Heart left ventricle (tissue), 13 donors: Measurements from ENCODE around the gene SEC14L6.

Experiments used
- CTCF ChIP-seq, 12 donors: fragments of 200-600 bp; sonication (generic) in 4 of 12; IDR thresholded peaks; one replicate each; pipeline versions ENCODE4 v1.5.0 to v1.8.0; 2018 to 2022; ENCODE audit warnings: antibody characterized with exemption in 12 of 12, mild to moderate bottlenecking in 5 of 12
- POLR2A ChIP-seq, 2 donors: fragments of 450-650 bp; IDR thresholded peaks; one replicate each; pipeline ENCODE4 v1.6.1; 2017; ENCODE audit warnings: antibody characterized with exemption in 2 of 2, mild to moderate bottlenecking in 2 of 2, moderate library complexity in 2 of 2
- donor health status: ischemic (EF 13 %, LVEDD 7.1; RV severe dilation, severe dysfunction).
- donor health status: DM: no; HTN: yes; CAD: no.
- donor health status: DM: no; HTN: no; CAD: no.
- donor health status: ischemic (EF 25% LVEDD 6.9; RV normal size, moderate dysfunction).
- donor health status: ischemic (EF 25% LVEDD 5.7; RV mildly dilated, moderate dysfunction).
- donor health status: ischemic (EF 35%, LVEDD 5.7; RV mildly dilated, moderate dysfunction).
- donor health status: nonischemic (EF 11% LVEDD 7.7; RV severe dilation, severe dysfunction).
- donor health status: DM: yes; HTN: yes; CAD: no.
- donor health status: PGD.
- donor health status: ischemic (EF 29% LVEDD 5.4; RV normal size, mild dysfunction).
- donor health status: nonischemic (EF 23%, LVEDD 6.1; RV moderate dilation, normal function).

DNA sequence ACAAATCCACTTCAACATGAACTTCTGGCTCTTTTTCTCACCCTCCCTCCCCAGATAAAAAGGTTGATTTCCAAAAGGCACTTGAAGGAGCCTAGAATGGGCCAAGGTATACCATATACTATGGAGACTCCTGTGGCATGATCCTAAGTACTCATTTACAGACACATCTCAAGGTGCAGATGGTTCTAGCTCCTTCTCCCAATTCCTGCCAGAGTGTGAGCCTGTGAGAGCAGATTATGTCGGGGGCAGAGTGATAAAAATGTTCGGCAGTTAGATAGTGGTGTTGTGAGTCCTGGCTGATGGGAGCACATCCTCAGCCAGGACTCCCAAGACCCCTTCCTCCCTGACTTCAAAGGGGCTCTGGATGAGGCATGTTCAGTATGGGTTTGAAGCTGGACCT lies 66.6 kb downstream of the SEC14L6 start:
- no peak for TF ChIP-seq CTCF (IDR thresholded peaks at IDR 0.05)
- no peak for TF ChIP-seq POLR2A (IDR thresholded peaks at IDR 0.05)
